GM21390 (cell line): ENCODE results near the gene NUP210L.
"Not testable (repeated sequence)": the region's sequence is repeated elsewhere in the genome, so short reads cannot be mapped to it uniquely, and the experiment has no call there.

Experiments used
- ATAC-seq: cut with Tn5 transposase; IDR thresholded peaks from one replicate; pipeline ENCODE4 v1.9.1; 2021; ENCODE audit not compliant: unreplicated experiment

Gene NUP210L

GRCh38 chr1:153995640-153996039, 159.2 kb downstream of the NUP210L start:
- ATAC-seq: no peak

GRCh38 chr1:153995202-153995601, 159.7 kb downstream of the NUP210L start:
- ATAC-seq: no peak

- ATAC-seq: no peak
Observed at GRCh38 chr1:153991806-153992205, 163.1 kb downstream of the NUP210L start.

DNA sequence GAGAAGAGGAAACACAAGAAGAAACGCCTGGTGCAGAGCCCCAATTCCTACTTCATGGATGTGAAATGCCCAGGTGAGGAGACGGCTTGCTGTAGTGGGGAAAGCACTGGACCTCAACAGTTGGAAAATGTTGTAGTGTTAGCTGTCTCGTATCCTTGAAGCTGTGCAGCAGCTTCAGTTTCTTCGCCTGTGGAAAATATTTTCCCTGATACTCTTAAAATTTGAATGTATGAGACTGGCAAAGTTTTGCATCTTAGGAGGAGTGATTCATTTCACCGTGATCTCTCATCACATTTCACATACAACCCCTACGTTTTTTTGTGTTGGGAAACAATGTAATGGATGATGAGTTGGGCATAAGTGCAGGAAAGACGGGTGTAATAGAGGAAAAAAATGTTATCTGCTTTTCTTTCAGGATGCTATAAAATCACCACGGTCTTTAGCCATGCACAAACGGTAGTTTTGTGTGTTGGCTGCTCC, 163.7 kb downstream of the NUP210L start:
- ATAC-seq: no peak

- peak; percentile 75 for ATAC-seq
Observed at GRCh38 chr1:153990468-153991150, 164.3 kb downstream of the NUP210L start, which contains the start of gene RPS27. Gene RPS27, plus strand, starts transcription at chr1:153990762. Its CDS starts 35 bp downstream, at chr1:153990797.

GRCh38 chr1:153987621-153988020, 167.3 kb downstream of the NUP210L start:
- no peak for ATAC-seq

- ATAC-seq: no peak
Observed at GRCh38 chr1:153985941-153986761, 168.7 kb downstream of the NUP210L start, which contains the start of gene RAB13. Gene RAB13, minus strand, starts transcription at chr1:153986339. Its CDS starts 103 bp downstream, at chr1:153986236.

DNA sequence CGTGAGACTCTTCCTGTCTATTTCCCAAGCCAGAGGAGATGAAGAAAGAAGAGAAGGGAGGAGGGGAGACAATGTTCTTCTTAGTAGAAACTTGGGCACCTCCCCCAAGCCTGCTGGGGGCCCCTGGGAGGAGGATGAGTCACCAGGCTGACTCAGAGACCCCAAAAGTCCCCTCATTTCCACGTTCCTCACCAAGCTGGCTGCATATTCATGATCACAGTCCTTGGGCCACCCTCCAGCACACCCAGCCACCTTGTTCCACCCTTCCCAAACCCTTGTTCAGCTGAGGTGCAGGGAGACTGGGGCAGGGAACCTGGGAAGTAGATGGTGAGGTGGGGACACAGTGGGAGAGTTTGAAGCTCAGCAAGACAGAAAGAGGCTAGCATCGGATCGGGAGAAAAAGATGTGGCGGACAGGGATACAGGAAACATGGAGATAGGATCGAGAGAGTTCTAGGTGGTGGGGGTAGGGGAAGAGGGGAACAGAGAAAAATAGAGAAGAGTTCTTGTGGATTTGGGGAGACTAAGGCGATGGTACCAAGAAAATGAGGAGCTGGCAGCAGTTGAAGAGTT, 169.4 kb downstream of the NUP210L start:
- no peak for ATAC-seq

DNA sequence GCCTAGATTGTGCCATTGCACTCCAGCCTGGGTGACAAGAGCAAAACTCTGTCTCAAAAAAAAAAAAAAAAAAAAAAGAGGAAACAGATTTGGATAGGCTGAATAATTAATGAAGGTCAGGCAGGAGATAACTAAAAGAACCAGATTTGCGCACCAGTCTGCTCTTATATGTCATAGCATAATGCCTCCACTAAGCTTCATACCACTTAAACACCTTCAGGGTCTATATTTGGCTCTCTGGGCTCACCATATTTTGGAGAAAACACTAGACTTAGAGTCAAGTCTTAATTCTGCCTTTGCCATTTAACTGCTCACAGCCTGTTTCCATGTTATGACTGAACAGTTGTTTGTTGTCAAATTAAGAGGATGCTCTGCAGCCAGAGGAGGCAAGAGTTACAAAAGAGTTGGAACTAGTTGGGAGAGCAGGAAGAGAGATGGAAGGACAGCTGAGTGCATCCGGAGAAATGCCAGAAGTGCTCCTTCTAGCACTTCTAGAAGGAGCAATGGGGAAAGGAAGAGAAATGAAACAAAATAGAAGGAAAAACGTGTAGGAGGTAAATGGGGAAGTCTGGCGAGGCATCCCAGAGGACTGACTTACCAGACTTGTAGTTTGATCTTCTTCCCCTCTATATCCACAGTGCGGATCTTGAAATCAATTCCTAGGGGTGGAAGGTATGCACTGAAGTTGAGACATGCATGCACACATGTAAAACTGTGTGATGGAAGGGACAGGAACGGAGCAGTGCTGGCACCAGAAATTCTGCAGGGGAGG, 170.6 kb downstream of the NUP210L start:
- ATAC-seq: no peak

- not testable (repeated sequence) for ATAC-seq
Observed at GRCh38 chr1:153981735-153982134, 173.1 kb downstream of the NUP210L start.

DNA sequence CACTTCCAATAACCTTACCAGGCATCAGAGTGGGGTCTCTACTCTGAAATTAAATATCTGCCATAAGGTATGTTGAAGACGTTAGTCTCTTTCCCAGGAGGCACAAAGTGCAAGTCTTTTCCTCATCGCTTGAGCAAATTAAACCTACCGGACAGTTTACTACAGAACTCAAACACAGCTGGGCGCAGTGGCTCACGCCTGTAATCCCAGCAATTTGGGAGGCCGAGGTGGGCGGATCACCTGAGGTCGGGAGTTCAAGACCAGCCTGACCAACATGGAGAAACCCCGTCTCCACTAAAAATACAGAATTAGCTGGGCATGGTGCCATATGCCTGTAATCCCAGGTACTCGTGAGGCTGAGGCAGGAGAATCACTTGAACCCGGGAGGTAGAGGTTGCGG, 175.8 kb downstream of the NUP210L start:
- ATAC-seq: not testable (repeated sequence)

DNA sequence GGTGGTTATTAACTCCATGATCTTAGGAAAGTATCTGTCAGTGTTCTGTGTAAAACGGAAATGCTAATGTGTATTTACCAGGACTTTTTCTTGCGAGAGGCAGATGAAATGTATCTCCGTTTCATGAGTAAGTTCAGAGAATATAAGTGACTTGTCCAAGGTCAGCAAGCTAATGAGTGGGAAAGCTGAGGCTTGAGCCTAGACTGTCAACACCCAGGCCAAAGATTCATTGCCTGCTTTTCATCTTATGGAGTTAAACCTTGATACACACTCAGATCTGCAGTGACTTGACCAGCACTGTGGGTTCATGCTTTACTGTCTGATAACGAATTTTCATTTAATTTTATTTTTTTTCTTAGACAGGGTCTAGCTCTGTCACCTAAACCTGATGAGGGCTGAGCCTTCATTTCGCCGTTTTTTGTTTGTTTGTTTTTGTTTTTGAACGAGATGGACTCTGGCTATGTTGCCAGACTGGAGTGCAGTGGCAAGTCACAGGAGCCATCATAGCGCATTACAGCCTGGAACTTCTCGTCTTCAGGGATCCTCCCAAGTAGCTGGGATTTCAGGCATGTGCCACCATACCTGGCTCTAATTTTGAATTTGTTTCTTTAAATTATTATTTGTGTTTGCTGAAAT, 176.5 kb downstream of the NUP210L start:
- no peak for ATAC-seq

DNA sequence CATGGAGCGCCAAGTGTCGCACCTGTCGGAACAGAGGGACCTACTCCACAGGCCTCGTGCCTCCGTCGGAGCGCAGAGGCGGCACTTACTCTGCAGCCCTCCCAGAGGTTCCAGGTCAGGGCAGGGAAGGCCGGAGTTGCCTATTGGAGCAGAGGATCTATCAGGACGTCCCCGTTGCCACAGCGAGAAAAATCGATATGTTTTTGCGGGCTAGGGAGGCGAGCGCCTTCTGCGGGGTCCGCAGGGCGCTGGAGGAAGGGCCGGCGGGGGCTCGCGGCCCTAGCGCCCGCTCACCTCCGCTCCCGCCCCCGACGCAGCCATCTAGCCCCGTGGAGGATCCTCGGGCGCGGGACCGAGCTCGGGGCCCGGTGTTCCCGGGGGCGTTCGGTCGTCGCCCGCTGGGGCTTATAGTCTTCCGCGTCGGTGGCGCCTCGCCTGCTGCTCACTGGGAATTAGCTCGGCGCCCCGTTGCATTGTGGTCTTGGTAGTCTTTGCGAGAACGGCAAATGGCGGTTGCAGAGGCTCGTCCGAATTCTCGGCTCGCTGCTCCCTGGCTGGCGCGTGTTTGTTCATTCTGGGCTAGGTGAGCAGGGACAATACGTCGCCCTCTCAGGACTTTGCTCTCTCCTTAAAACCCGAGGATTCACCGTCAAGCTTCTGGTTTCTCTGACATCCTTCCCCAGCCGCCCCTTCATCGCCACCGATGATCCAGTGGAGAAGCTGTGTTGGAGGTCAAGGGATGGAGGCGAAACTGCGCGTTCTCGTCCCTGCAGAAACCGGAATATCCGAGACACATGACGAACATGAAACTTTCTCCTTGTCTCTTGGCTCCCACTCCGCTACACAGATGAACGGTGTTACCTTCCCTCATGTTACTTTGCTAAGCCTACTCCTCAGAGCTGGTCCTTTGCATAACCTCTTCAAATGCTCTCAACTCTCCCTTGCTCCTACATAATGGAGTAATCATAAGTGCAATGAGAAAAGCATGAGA, 177.3 kb downstream of the NUP210L start, which contains the start of gene JTB:
TSS of gene JTB (minus strand) at position 425 of the 991 bp plus-strand sequence. CDS start at position 3, 422 bp downstream.
- no peak for ATAC-seq

DNA sequence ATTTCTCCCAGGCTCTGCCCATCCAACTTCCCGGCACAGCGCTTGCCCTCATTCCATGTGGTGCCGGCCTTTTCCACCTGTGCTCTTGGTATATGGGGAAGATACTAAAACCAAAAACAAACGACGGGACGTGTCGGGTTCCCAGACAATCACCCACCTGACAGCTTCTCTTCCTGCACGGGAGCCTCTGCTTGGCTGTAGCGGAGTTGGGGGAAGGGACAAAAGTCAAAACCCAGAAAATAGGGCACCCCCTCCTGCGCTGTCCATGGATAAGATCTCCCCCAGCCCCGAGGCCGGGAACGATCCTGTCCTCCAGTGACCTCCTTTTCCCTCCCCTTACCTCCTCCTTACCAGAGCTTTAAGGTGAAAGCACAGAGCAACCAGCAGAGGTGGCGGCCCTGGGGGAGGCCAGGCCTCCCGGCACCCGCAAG, 178.0 kb downstream of the NUP210L start:
- ATAC-seq: no peak

DNA sequence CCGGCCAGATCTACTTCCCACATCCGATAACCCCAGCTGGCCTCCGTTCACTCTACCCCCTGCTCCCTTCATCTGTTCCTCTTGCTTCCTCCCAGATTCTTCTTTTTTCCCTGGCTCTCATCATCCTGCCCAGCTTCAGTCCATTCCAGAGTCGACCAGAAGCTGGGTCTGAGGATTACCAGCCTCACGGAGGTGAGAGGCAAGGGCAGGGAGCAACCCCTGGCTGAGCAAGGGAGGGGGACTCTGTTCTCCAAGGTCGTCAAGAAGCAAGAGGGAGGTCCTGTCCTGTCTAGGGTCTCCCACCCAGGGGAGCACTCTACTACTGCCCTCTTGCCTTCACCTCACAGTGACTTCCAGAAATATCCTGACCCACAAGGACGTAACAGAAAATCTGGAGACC, 181.3 kb downstream of the NUP210L start:
- no peak for ATAC-seq

DNA sequence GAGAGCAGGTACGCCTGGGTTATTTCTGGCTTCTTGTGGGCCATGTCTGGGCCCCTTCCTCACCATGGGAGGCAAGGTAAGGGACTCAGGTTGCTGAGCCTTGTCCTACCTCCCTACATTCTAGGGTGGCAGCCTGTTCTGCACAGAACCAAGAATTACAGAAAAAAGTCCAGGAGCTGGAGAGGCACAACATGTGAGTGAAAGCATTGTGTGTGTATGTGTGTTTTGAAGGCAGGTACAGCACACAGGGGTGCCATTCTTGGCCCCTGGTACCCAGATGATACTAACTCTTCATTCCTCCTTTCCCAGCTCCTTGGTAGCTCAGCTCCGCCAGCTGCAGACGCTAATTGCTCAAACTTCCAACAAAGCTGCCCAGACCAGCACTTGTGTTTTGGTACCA, 181.8 kb downstream of the NUP210L start:
- ATAC-seq: no peak

DNA sequence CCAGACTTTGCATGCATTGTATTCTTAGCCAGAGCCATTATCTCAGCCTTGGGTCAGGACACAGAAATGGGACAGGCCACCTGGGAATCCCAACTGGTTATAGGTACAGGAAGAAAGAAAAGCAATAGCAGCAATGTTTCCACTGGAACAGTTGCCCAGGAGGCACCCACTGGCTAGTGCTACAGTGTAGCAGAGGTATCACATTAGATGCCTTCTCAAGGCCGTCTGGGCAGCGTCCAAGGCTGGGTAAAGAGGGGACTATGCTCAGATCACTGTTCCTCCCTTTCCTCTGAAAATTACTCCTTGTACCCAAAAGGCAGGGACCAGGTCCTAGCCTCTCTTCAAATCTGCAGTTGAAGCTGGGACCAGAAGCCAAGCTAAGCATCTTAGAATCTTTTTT, 184.5 kb downstream of the NUP210L start:
- no peak for ATAC-seq

- no peak for ATAC-seq
Observed at GRCh38 chr1:153968972-153969371, 185.9 kb downstream of the NUP210L start.

- ATAC-seq: no peak
Observed at GRCh38 chr1:153968408-153968807, 186.5 kb downstream of the NUP210L start.
